Smooth muscle cell (in vitro differentiated cells): ENCODE measurements around the gene COL18A1. TPM values are rescaled to one million over a fixed set of nuclear protein-coding genes. Genes with fewer than 3 reads are reported as not detected.

Experiments used
- DNase-seq: peaks from one replicate; lab custom pipeline; 2025; ENCODE audit not compliant: unreplicated experiment; lab: John Stamatoyannopoulos, UW
- H2AFZ ChIP-seq: fragments of 200-600 bp; sonication (generic); 2 replicates; pipeline ENCODE4 v1.6.0; 2016; ENCODE audit warnings: antibody characterized with exemption, low read depth, mild to moderate bottlenecking
- H3F3A ChIP-seq: fragments of 200-600 bp; sonication (generic); 2 replicates; pipeline ENCODE4 v1.6.0; 2017; ENCODE audit warnings: antibody characterized with exemption, low read depth
- H3K27ac ChIP-seq: fragments of 200-600 bp; sonication (generic); 2 replicates; pipeline ENCODE4 v1.5.1; 2016; ENCODE audit warnings: low read depth, mild to moderate bottlenecking
- H3K27me3 ChIP-seq: fragments of 200-600 bp; sonication (generic); 2 replicates; pipeline ENCODE4 v1.6.1; 2016; ENCODE audit warnings: low read depth, mild to moderate bottlenecking
- H3K36me3 ChIP-seq: fragments of 200-600 bp; sonication (generic); 2 replicates; pipeline ENCODE4 v1.5.1; 2016; ENCODE audit warnings: low read depth
- H3K4me1 ChIP-seq: fragments of 200-600 bp; sonication (generic); 2 replicates; pipeline ENCODE4 v1.5.1; 2016; ENCODE audit warnings: low read depth
- H3K4me2 ChIP-seq: fragments of 200-600 bp; sonication (generic); 2 replicates; pipeline ENCODE4 v1.6.0; 2016; ENCODE audit warnings: mild to moderate bottlenecking
- H3K4me3 ChIP-seq: fragments of 200-600 bp; sonication (generic); 2 replicates; pipeline ENCODE4 v1.5.1; 2016; ENCODE audit warnings: mild to moderate bottlenecking
- H3K79me2 ChIP-seq: fragments of 200-600 bp; sonication (generic); 2 replicates; pipeline ENCODE4 v1.6.0; 2016; ENCODE audit warnings: low read depth, mild to moderate bottlenecking
- H3K9ac ChIP-seq: fragments of 200-600 bp; sonication (generic); 2 replicates; pipeline ENCODE4 v1.6.0; 2016; ENCODE audit warnings: low read depth
- H3K9me3 ChIP-seq: fragments of 200-600 bp; sonication (generic); replicated peaks from 2 replicates; pipeline ENCODE4 v1.5.1; 2016; ENCODE audit warnings: low read depth
- H4K20me1 ChIP-seq: fragments of 200-600 bp; sonication (generic); 2 replicates; pipeline ENCODE4 v1.6.0; 2016; ENCODE audit warnings: low read depth
- WGBS: methylation state at CpG from one replicate; pipeline ENCODE4 v1.1.7; 2016; ENCODE audit warnings: low lambda C conversion rate; 5-methylcytosine and 5-hydroxymethylcytosine counted together
- polyA plus RNA-seq: library from polyadenylated mRNA; unstranded; fragments of >200 nt; fragmentation: Nextera tagmentation; extraction: Ambion mirVana; gene quantifications from 2 replicates; pipeline ENCODE4 v1.2.1, GENCODE V29; 2016
- total RNA-seq: library from RNA; depleted of rRNA; stranded (reverse); fragments of >200 nt; gene quantifications from 2 replicates; pipeline ENCODE4 v1.2.3, GENCODE V29; 2014
- TF ChIP-seq, protein P1 (sequence below): fragments of 200-600 bp; sonication (generic); IDR thresholded peaks from 2 replicates; pipeline ENCODE4 v1.5.1; 2017; ENCODE audit warnings: borderline replicate concordance, mild to moderate bottlenecking, antibody characterized with exemption; ENCODE audit not compliant: insufficient read depth, poor library complexity, severe bottlenecking

The COL18A1 gene
- total and polyA plus RNA-seq, 2 experiments from 2014 or later, result 192 to 485 TPM

- Histone ChIP-seq H3K9me3 (no peaks in the 10 kb centered on the region), H4K20me1 (no peaks in the 10 kb centered on the region), H3K4me1 (no peaks in the 10 kb centered on the region), H3K79me2 (no peaks in the 10 kb centered on the region), H3K27me3 (no peaks in the 10 kb centered on the region), H3K4me3 (no peak overlapping the region), H3K36me3 (no peaks in the 10 kb centered on the region), H3K4me2 (no peak overlapping the region), H3F3A (no peaks in the 10 kb centered on the region), H2AFZ (no peak overlapping the region), H3K27ac (no peak overlapping the region), H3K9ac (no peak overlapping the region)
- WGBS, result 92% methylated on average over 18 of the region's 18 CpGs
- TF ChIP-seq, protein P1, sequence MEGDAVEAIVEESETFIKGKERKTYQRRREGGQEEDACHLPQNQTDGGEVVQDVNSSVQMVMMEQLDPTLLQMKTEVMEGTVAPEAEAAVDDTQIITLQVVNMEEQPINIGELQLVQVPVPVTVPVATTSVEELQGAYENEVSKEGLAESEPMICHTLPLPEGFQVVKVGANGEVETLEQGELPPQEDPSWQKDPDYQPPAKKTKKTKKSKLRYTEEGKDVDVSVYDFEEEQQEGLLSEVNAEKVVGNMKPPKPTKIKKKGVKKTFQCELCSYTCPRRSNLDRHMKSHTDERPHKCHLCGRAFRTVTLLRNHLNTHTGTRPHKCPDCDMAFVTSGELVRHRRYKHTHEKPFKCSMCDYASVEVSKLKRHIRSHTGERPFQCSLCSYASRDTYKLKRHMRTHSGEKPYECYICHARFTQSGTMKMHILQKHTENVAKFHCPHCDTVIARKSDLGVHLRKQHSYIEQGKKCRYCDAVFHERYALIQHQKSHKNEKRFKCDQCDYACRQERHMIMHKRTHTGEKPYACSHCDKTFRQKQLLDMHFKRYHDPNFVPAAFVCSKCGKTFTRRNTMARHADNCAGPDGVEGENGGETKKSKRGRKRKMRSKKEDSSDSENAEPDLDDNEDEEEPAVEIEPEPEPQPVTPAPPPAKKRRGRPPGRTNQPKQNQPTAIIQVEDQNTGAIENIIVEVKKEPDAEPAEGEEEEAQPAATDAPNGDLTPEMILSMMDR, result no peak
- DNase-seq, result no peak
Measured at GRCh38 chr21:45544449-45545235, 139.7 kb downstream of the COL18A1 start.

DNA sequence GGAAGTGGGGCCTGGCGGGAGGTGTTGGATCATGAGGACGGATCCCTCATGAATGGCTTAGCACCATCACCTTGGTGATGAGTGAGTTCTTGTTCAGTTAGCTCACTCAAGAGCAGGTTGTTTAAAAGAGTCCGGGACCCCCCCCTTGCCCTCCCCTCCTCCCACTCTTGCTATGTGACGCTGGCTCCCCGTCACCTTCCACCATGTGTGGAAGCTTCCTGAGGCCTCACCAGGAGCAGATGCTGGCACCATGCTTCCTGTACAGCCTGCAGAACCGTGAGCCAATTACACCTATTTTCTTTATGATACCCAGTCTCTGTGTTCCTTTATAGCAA, 140.2 kb downstream of the COL18A1 start:
- Histone ChIP-seq H3K9me3 (no peaks in the 10 kb centered on the region), H3F3A (no peaks in the 10 kb centered on the region), H2AFZ (no peak overlapping the region), H3K4me1 (no peaks in the 10 kb centered on the region), H3K27ac (no peak overlapping the region), H3K79me2 (no peaks in the 10 kb centered on the region), H3K4me2 (no peak overlapping the region), H3K4me3 (no peak overlapping the region), H3K36me3 (no peaks in the 10 kb centered on the region), H4K20me1 (no peaks in the 10 kb centered on the region), H3K27me3 (no peaks in the 10 kb centered on the region), H3K9ac (no peak overlapping the region)
- TF ChIP-seq, protein P1, result no peak
- WGBS, result 100% methylated on average over 4 of the region's 6 CpGs
- no peak for DNase-seq

DNA sequence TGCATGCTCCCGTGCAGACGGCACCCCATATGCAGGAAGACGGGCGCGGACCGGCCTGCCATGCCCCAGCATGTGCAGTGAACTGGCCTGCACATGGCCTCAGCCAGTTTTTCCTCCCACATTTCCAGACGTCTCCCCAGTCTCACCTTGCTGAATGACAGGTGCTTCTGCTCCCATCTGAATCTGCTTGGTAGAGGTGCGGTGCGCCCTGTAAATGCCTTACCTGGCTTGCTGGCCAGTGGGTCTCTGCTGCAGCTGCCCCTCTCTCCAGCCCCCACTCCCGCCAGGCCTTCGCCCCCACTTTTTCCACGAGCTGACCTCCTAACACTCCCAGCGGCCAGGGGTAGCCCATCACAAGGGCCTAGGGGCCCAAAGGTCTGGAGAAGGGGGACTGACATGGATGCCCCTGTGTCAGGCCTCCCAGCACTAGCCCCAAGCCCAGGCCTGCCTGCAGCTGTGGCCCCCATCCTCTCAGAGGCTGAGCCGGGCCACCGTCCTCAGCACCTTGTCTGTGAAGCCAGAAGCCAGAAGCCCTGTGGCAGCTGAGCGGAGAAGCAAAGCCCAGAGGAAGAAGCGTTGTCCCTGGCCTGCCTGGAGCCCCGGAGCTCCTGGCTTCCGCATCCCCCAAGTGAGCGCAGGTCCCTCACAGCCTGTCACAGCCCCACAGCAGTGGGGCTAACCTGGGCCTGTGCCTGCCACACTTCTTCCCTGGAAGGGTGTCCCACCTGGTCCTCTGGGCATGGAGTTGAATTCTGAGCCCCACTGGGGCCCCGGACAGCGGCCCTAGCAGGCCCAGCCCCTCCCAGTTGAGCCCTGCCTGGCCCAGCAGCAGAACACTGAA, 140.9 kb downstream of the COL18A1 start:
- Histone ChIP-seq H3K9ac (no peak overlapping the region), H3K79me2 (no peaks in the 10 kb centered on the region), H3K4me3 (no peak overlapping the region), H3K4me2 (no peak overlapping the region), H3K27ac (no peak overlapping the region), H3K36me3 (no peaks in the 10 kb centered on the region), H3F3A (no peaks in the 10 kb centered on the region), H4K20me1 (no peaks in the 10 kb centered on the region), H3K27me3 (no peaks in the 10 kb centered on the region), H2AFZ (no peak overlapping the region), H3K4me1 (peaks cover under 1% of the 10 kb centered on the region), H3K9me3 (no peaks in the 10 kb centered on the region)
- no peak for DNase-seq
- WGBS, result 91% methylated on average over 22 of the region's 22 CpGs
- TF ChIP-seq, protein P1, result no peak
